Measurements from ENCODE around the gene TUBA4B. TPM values are rescaled to one million over a fixed set of nuclear protein-coding genes. Genes with fewer than 3 reads are reported as not detected.

TUBA4B gene
- total and polyA plus RNA-seq, 2 of the 4 experiments (the other 2 are of a cell fraction), result not detected

DNA sequence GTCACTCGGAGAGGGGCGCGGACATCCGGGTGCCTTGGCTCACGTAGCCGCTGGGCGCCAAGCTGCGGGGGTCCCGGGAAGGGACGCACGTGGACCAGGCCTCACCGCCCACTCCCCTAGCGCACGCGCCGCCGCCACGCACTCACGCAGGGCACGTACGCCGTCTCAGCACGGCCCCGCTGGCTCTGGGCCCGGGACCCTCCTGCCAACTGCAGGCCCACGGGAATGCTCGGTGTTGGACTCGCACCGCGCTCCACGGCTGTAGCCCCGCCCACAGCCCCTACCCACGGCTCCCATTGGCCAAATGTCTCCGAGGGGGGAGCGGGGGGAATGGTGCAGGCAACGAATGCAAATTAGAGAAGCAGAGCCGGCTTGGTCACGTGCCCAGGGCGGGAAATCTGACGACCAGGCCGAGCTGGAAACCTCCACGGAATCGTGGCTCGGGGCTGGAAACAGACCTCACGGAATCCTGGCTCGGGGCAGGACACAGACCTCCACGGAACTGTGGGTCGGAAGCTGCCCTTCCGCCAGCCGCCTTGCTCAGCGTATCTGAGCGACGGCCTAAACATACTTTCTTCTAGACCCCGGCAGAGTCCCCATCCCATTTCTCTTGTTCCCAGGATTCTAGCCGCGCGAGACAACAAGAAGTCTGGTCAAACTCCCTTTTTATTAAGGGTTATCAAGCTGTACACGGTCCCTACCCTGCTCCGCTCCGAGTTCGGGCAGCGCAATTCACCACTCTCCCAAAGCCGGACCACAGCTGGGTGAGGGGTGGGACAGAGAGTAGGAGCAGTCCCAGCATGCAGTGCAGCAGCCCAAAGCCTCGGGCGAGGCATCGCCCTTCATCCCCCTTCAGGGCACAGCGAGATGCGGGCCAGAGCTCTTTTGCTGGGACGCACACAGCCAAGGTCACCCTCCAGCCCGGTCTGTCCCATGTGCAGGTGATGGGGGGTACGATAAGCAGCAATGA is 34.0 kb upstream of the TUBA4B start, which contains the start of gene ABCB6:
ABCB6 (minus strand) TSS at position 227 of the 970 bp plus-strand sequence. CDS start 285 bp downstream, outside the sequence.
- Histone ChIP-seq H3K23ac (ENCODE audit: low read depth, low read length) (peak within 1 kb of the TSS; percentile 98), H2AK9ac (replicated peaks; ENCODE audit: low read depth, low read length, poor library complexity) (peak within 1 kb of the TSS; percentile 97), H3K79me1 (ENCODE audit: low read depth in 1 of 2, low read length in 2 of 2) (peaks cover 8 to 31% of the 10 kb centered on the region in 2 experiments; a peak in 3 of 4 replicates), H3K9me1 (ENCODE audit: insufficient read depth, low read length) (peaks cover 6% of the 10 kb centered on the region), H3K4me1 (ENCODE audit: control insufficient read depth, insufficient read depth, low read length) (peaks cover 5% of the 10 kb centered on the region; the same call in 1 of the 2 replicates), H4K20me1 (ENCODE audit: insufficient read depth, low read length) (peaks cover 11% of the 10 kb centered on the region), H3K4me2 (ENCODE audit: low read depth, low read length) (peak within 1 kb of the TSS; percentile 93), H3K4ac (ENCODE audit: low read depth, low read length) (peak within 1 kb of the TSS; percentile 98), H3K27ac (ENCODE audit: insufficient read depth, low read length) (peak within 1 kb of the TSS; percentile 92), H2BK20ac (ENCODE audit: low read depth, low read length) (peak within 1 kb of the TSS; percentile 53; the same call in 1 of the 2 replicates), H3K36me3 (ENCODE audit: control insufficient read depth, insufficient read depth, low read length) (peaks cover 50% of the 10 kb centered on the region), H3K9ac (ENCODE audit: low read depth, low read length) (peak within 1 kb of the TSS; percentile 77), H2BK5ac (ENCODE audit: low read depth, low read length, poor library complexity, severe bottlenecking) (peak within 1 kb of the TSS; percentile 91), H4K5ac (ENCODE audit: low read depth, low read length) (peak within 1 kb of the TSS; percentile 78), H2AK5ac (ENCODE audit: low read depth, low read length) (peak within 1 kb of the TSS; percentile 90), H3K18ac (ENCODE audit: low read depth, low read length) (peak within 1 kb of the TSS; percentile 81), H2AFZ (replicated peaks; ENCODE audit: low read length, poor library complexity) (peak within 1 kb of the TSS; percentile 91), H2BK15ac (ENCODE audit: low read depth, low read length) (peak within 1 kb of the TSS; percentile 41; the same call in 1 of the 3 replicates), H4K8ac (ENCODE audit: low read depth in 2 of 2, low read length in 2 of 2) (peak within 1 kb of the TSS; percentile 16 to 87; a peak in 3 of 4 replicates), H3K9me3 (ENCODE audit: control insufficient read depth, insufficient read depth, low read length) (no peaks in the 10 kb centered on the region), H3K27me3 (ENCODE audit: control insufficient read depth, insufficient read depth, low read length) (no peaks in the 10 kb centered on the region), H4K91ac (ENCODE audit: insufficient read depth, low read depth, low read length) (peak within 1 kb of the TSS; percentile 97), H3K14ac (replicated peaks; ENCODE audit: low read depth, low read length) (peak within 1 kb of the TSS; percentile 88), H3K4me3 (ENCODE audit: insufficient read depth, low read depth, low read length) (peak within 1 kb of the TSS; percentile 54), H3K56ac (ENCODE audit: extremely low read depth, insufficient read depth, low read length) (peak within 1 kb of the TSS; percentile 82; the same call in 1 of the 2 replicates), H2BK120ac (ENCODE audit: low read depth, low read length) (peak within 1 kb of the TSS; percentile 90)
- no TSS peak for BruUV-seq (replicated peaks)
- DNase-seq, result peak; percentile 90
- peak; percentile 89 for ATAC-seq (ENCODE audit: low read depth)
- no peak for TF ChIP-seq FOS (IDR thresholded peaks at IDR 0.05; ENCODE audit: low read depth, low read length)
- TF ChIP-seq, protein P1, sequence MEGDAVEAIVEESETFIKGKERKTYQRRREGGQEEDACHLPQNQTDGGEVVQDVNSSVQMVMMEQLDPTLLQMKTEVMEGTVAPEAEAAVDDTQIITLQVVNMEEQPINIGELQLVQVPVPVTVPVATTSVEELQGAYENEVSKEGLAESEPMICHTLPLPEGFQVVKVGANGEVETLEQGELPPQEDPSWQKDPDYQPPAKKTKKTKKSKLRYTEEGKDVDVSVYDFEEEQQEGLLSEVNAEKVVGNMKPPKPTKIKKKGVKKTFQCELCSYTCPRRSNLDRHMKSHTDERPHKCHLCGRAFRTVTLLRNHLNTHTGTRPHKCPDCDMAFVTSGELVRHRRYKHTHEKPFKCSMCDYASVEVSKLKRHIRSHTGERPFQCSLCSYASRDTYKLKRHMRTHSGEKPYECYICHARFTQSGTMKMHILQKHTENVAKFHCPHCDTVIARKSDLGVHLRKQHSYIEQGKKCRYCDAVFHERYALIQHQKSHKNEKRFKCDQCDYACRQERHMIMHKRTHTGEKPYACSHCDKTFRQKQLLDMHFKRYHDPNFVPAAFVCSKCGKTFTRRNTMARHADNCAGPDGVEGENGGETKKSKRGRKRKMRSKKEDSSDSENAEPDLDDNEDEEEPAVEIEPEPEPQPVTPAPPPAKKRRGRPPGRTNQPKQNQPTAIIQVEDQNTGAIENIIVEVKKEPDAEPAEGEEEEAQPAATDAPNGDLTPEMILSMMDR (conservative IDR thresholded peaks at IDR 0.05; ENCODE audit: low read depth, low read length), result no peak
- TF ChIP-seq, protein P2, sequence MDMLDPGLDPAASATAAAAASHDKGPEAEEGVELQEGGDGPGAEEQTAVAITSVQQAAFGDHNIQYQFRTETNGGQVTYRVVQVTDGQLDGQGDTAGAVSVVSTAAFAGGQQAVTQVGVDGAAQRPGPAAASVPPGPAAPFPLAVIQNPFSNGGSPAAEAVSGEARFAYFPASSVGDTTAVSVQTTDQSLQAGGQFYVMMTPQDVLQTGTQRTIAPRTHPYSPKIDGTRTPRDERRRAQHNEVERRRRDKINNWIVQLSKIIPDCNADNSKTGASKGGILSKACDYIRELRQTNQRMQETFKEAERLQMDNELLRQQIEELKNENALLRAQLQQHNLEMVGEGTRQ (IDR thresholded peaks at IDR 0.05; ENCODE audit: low read depth, low read length), result peak; percentile 98
- no peak for TF ChIP-seq RAD21 (IDR thresholded peaks at IDR 0.05; ENCODE audit: low read length)
- TF ChIP-seq CHD1 (IDR thresholded peaks at IDR 0.05; ENCODE audit: low read depth, low read length), result no peak
- no peak for TF ChIP-seq SMC3 (IDR thresholded peaks at IDR 0.05; ENCODE audit: low read depth, low read length)
- TF ChIP-seq MAFK (IDR thresholded peaks at IDR 0.05; ENCODE audit: low read depth, low read length), result no peak
- no peak for TF ChIP-seq RCOR1 (IDR thresholded peaks at IDR 0.05; ENCODE audit: insufficient replicate concordance, low read length)
- TF ChIP-seq BHLHE40 (IDR thresholded peaks at IDR 0.05; ENCODE audit: low read depth, low read length), result peak; percentile 83
- TF ChIP-seq MAZ (IDR thresholded peaks at IDR 0.05; ENCODE audit: borderline replicate concordance, low read depth, low read length), result peak; percentile 52; the same call in 1 of the 2 replicates
- peak; percentile 84 for TF ChIP-seq MXI1 (IDR thresholded peaks at IDR 0.05; ENCODE audit: borderline replicate concordance, low read depth, low read length)
- TF ChIP-seq RFX5 (IDR thresholded peaks at IDR 0.05; ENCODE audit: low read depth, low read length), result no peak
- dilution Hi-C loops (cut with HindIII; ENCODE audit: low sequenced_read_pairs, unreplicated experiment) (no loop called here), intact Hi-C loops (cut with micrococcal nuclease) (loop anchor here (1.0 to 2.0 kb wide), 3 partner anchors 59 to 79 kb away; partner anchors contain the start of genes DNAJB2 and NHEJ1), in situ Hi-C loops (cut with MboI; ENCODE audit: low sequenced_read_pairs) (no loop called here)
- ChIA-PET POLR2A (ENCODE audit: unreplicated experiment) (no interaction called here), CTCF (interaction anchor here (0.8 to 0.9 kb wide), 2 partner anchors 13 to 76 kb away, joined by 3 read pairs; partner anchors contain the start of gene ZFAND2B)
- WGBS, 2 experiments (ENCODE audit: extremely low coverage in 2 of 2, insufficient read length in 1 of 2), result 3% methylated on average over 32 of the region's 71 CpGs; no CpG with 5 or more reads in 1 of the 2 experiments
